Neuronal stem cell (in vitro differentiated cells): ENCODE measurements around the gene EIF3A.
A peak's percentile ranks its signal among the peaks of the same experiment; 100 is the strongest.

Source experiments
- DNase-seq: peaks from one replicate; pipeline ENCODE4 v3.0.0-alpha.2; 2013; ENCODE audit warnings: low spot score
- H2AFZ ChIP-seq: one replicate; pipeline ENCODE4 v1.6.1; 2013; ENCODE audit warnings: mild to moderate bottlenecking, low read length, inconsistent platforms
- H2AK5ac ChIP-seq: 2 replicates; pipeline ENCODE4 v1.6.1; 2013; ENCODE audit warnings: low read depth, mild to moderate bottlenecking, inconsistent platforms, low read length, moderate library complexity, mixed read lengths
- H2BK120ac ChIP-seq: 2 replicates; pipeline ENCODE4 v1.6.1; 2013; ENCODE audit warnings: low read depth, mild to moderate bottlenecking, inconsistent platforms, low read length, moderate library complexity, mixed read lengths
- H2BK12ac ChIP-seq: one replicate; pipeline ENCODE4 v1.6.1; 2013; ENCODE audit warnings: low read length, inconsistent platforms
- H2BK15ac ChIP-seq: 2 replicates; pipeline ENCODE4 v1.6.1; 2013; ENCODE audit warnings: mild to moderate bottlenecking, low read length, inconsistent platforms, mixed read lengths
- H2BK5ac ChIP-seq: one replicate; pipeline ENCODE4 v1.6.1; 2013; ENCODE audit warnings: inconsistent platforms, mild to moderate bottlenecking, low read length, moderate library complexity
- H3K14ac ChIP-seq: one replicate; pipeline ENCODE4 v1.6.1; 2013; ENCODE audit warnings: low read length, inconsistent platforms
- H3K18ac ChIP-seq: 2 replicates; pipeline ENCODE4 v1.6.1; 2013; ENCODE audit warnings: low read length, inconsistent platforms
- H3K23ac ChIP-seq: 2 replicates; pipeline ENCODE4 v1.6.1; 2013; ENCODE audit warnings: low read depth, mild to moderate bottlenecking, mixed read lengths, low read length, inconsistent platforms; ENCODE audit not compliant: poor library complexity
- H3K27ac ChIP-seq: replicated peaks from 3 replicates; pipeline ENCODE4 v1.5.1; 2013; ENCODE audit warnings: low read length, inconsistent platforms
- H3K27me3 ChIP-seq, 3 experiments: 2 replicates each; pipeline ENCODE4 v1.6.1; 2013; ENCODE audit warnings: low read length in 3 of 3, mild to moderate bottlenecking in 2 of 3, inconsistent platforms in 1 of 3, low read depth in 1 of 3, mixed read lengths in 1 of 3, moderate library complexity in 1 of 3; ENCODE audit not compliant: control insufficient read depth in 3 of 3, insufficient read depth in 3 of 3
- H3K36me3 ChIP-seq, 2 donors: replicated peaks in 1 of 2; 2 replicates each; pipeline ENCODE4 v1.6.1; 2013; ENCODE audit warnings: low read length in 2 of 2; ENCODE audit not compliant: control insufficient read depth in 2 of 2, insufficient read depth in 2 of 2
- H3K4ac ChIP-seq: 2 replicates; pipeline ENCODE4 v1.6.1; 2013; ENCODE audit warnings: inconsistent platforms, mild to moderate bottlenecking, low read length, moderate library complexity
- H3K4me1 ChIP-seq, 2 donors: 1 replicate in 1 of 2; 2 replicates in 1 of 2; pipeline ENCODE4 v1.6.1; 2013; ENCODE audit warnings: low read length in 2 of 2, low read depth in 1 of 2; ENCODE audit not compliant: control insufficient read depth in 2 of 2, insufficient read depth in 1 of 2
- H3K4me2 ChIP-seq: one replicate; pipeline ENCODE4 v1.6.1; 2013; ENCODE audit warnings: mild to moderate bottlenecking, low read length, inconsistent platforms; ENCODE audit not compliant: insufficient read depth, poor library complexity, severe bottlenecking
- H3K4me3 ChIP-seq, 2 donors: 2 replicates each; pipeline ENCODE4 v1.5.1; 2013; ENCODE audit warnings: low read length in 2 of 2, mild to moderate bottlenecking in 2 of 2, inconsistent platforms in 1 of 2, moderate library complexity in 1 of 2
- H3K79me1 ChIP-seq: one replicate; pipeline ENCODE4 v1.6.1; 2013; ENCODE audit warnings: low read depth, mild to moderate bottlenecking, inconsistent platforms, low read length, moderate library complexity
- H3K9ac ChIP-seq: one replicate; pipeline ENCODE4 v1.6.1; 2013; ENCODE audit warnings: mild to moderate bottlenecking, low read depth, low read length, inconsistent platforms; ENCODE audit not compliant: poor library complexity
- H3K9me3 ChIP-seq, 2 donors: replicated peaks in 1 of 2; 2 replicates each; pipeline versions ENCODE3 to v1.6.1; 2013; ENCODE audit warnings: low read length in 2 of 2, mild to moderate bottlenecking in 2 of 2, inconsistent platforms in 1 of 2, low read depth in 1 of 2, mixed read lengths in 1 of 2, moderate library complexity in 1 of 2; ENCODE audit not compliant: control insufficient read depth in 2 of 2, insufficient read depth in 1 of 2
- H4K8ac ChIP-seq: one replicate; pipeline ENCODE4 v1.6.1; 2013; ENCODE audit warnings: low read depth, mild to moderate bottlenecking, inconsistent platforms, low read length, moderate library complexity
- H4K91ac ChIP-seq: one replicate; pipeline ENCODE4 v1.6.1; 2013; ENCODE audit warnings: low read length, low read depth, mild to moderate bottlenecking, inconsistent platforms; ENCODE audit not compliant: poor library complexity
- WGBS, 2 donors: extraction: QIAGEN DNeasy Blood & Tissue Kit; methylation state at CpG; one replicate each; pipeline ENCODE4 v1.1.7; 2013; ENCODE audit warnings: missing lambda C conversion rate in 2 of 2, mixed read lengths in 1 of 2; ENCODE audit not compliant: insufficient read length in 2 of 2, insufficient replicate concordance in 1 of 2; ENCODE audit errors: extremely low coverage in 2 of 2; 5-methylcytosine and 5-hydroxymethylcytosine counted together

Gene EIF3A

DNA sequence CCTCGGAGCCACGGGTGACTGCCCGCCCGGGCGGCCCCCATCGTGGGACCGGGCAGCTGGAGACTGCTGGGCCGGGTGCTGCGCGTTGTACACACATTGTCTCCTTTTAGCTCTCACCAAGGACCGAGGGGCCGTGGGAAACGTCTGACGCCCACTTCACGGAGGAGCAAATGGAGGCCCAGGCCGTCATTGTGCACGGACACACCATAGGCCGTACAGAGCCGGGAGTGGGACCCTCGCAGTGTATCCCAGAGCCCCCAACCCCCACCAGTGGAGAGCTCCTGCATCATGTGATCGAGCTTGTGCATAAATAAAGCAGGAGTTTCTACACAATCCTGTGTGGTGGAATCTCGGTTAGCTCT lies 24.0 kb upstream of the EIF3A start:
- Histone ChIP-seq H2AK5ac (peak overlapping the region; percentile 60), H3K79me1 (peaks cover 3% of the 10 kb centered on the region), H2BK120ac (no peak overlapping the region), H3K36me3 (peaks cover 3 to 36% of the 10 kb centered on the region in 2 donors), H4K91ac (no peak overlapping the region), H3K4ac (no peak overlapping the region), H3K4me3 (peak overlapping the region; percentile 63 to 100), H3K18ac (peak overlapping the region; percentile 91), H2BK15ac (no peak overlapping the region), H3K4me1 (peaks cover 0 to 2% of the 10 kb centered on the region in 2 donors), H4K8ac (no peak overlapping the region), H2BK12ac (no peak overlapping the region), H2AFZ (peak overlapping the region; percentile 96), H3K23ac (peak overlapping the region; percentile 83), H3K14ac (peak overlapping the region; percentile 9), H3K9me3 (no peaks in the 10 kb centered on the region), H3K9ac (peak overlapping the region; percentile 85), H3K4me2 (peak overlapping the region; percentile 81), H3K27ac (no peak overlapping the region), H2BK5ac (no peak overlapping the region), H3K27me3 (peaks cover 0 to 8% (median 0%) of the 10 kb centered on the region in 3 experiments)
- no CpG with 5 or more reads among the region's 22 CpGs for WGBS, 2 donors
- DNase-seq: peak; percentile 24

DNA sequence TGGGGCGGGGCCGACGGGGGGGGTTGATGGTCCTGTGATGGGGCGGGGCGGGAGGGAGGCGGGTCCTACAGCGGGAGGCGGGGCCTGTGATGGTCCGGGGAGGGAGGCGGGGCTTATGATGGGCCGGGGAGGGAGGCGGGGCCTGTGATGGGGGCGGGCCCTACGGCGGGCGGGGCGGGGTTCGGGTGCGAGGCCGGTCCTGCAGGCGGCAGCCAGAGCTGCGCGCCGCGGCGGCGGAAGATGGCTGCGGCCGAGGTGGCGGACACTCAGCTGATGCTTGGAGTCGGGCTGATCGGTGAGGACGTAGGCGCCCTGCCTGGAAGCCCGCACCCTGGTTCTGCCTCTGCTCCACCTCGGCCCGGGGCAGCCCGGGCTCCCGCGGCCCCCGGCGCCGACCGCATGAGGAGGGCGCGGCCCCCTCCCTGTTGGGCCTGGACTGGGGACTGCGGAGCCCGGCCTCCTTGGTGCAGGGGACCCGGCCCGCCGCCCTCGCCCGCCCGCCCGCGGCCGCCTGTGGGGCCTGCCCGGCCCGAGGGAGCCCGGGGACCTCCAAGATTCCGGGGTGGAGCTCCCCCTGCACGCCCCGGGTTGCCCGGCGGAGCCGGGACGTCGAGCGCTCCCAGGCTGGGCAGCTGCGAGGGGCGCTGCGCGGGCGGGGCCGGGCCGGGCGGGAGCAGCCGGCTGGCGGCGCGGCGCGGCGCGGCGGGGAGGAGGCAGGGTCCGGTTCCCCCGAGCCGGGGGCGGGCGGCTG lies 23.5 kb upstream of the EIF3A start, which contains the start of gene DENND10:
TSS of gene DENND10 (plus strand) at position 211 of the 751 bp plus-strand sequence. CDS start at position 241, 30 bp downstream.
- H3K27me3 ChIP-seq: peaks cover 0 to 8% (median 0%) of the 10 kb centered on the region in 3 experiments
- H4K91ac ChIP-seq: no peak within 1 kb of the TSS
- peak within 1 kb of the TSS; percentile 81 for H3K4me2 ChIP-seq
- no peak within 1 kb of the TSS for H2BK12ac ChIP-seq
- H3K18ac ChIP-seq: peak within 1 kb of the TSS; percentile 94
- DNase-seq: peak; percentile 80
- peak within 1 kb of the TSS; percentile 29 for H2BK120ac ChIP-seq
- H2AK5ac ChIP-seq: peak within 1 kb of the TSS; percentile 60
- H3K9me3 ChIP-seq: no peaks in the 10 kb centered on the region
- peaks cover 0 to 2% of the 10 kb centered on the region in 2 donors for H3K4me1 ChIP-seq
- peaks cover 3 to 30% of the 10 kb centered on the region in 2 donors for H3K36me3 ChIP-seq
- peak within 1 kb of the TSS; percentile 85 for H3K9ac ChIP-seq
- H3K14ac ChIP-seq: peak within 1 kb of the TSS; percentile 56
- no peak within 1 kb of the TSS for H2BK5ac ChIP-seq
- no peak within 1 kb of the TSS for H3K4ac ChIP-seq
- H3K4me3 ChIP-seq: peak within 1 kb of the TSS; percentile 63 to 100
- peak within 1 kb of the TSS; percentile 46 for H3K27ac ChIP-seq
- H3K23ac ChIP-seq: peak within 1 kb of the TSS; percentile 98
- H2AFZ ChIP-seq: peak within 1 kb of the TSS; percentile 96
- H4K8ac ChIP-seq: no peak within 1 kb of the TSS
- WGBS, 2 donors: no CpG with 5 or more reads among the region's 91 CpGs
- H2BK15ac ChIP-seq: peak within 1 kb of the TSS; percentile 81
- peaks cover 3% of the 10 kb centered on the region for H3K79me1 ChIP-seq

DNA sequence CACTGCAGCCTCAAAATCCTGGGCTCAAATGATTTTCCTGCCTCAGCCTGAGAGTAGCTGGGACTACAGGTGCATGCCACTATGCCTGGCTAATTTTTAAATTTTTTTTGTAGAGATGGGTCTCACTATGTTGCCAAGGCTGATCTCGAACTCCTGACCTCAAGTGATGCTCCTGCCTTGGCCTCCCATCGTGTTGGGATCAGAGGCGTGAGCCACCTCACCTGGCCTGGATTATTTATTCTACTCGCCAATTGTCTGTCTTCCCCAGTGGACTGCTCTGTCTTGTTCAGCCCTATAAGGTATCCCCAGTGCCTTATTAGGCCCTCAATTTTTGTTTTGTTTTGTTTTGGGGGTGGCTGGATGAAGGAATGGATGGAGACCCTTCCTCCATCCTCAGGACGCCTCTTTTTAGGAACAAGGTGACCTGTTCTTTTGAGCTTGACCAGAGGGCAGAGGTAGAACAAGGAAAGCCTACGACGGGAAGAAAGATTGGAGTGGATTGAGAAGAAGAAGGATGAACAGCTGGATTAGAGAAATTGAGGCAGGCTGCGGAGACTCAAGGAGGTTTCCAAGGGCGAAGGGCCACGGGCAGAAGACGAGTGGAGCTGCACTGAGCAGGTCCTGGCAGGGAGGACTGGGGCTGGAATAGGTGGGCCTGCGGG lies 22.8 kb upstream of the EIF3A start:
- Histone ChIP-seq H2BK15ac (no peak overlapping the region), H2BK5ac (no peak overlapping the region), H3K4me2 (no peak overlapping the region), H2AK5ac (no peak overlapping the region), H3K9me3 (no peaks in the 10 kb centered on the region), H3K79me1 (peaks cover 3% of the 10 kb centered on the region), H3K27ac (no peak overlapping the region), H3K27me3 (peaks cover 0 to 8% (median 0%) of the 10 kb centered on the region in 3 experiments), H2BK120ac (no peak overlapping the region), H3K18ac (peak overlapping the region; percentile 50), H4K91ac (no peak overlapping the region), H3K4me1 (peaks cover 0 to 2% of the 10 kb centered on the region in 2 donors), H2AFZ (peak overlapping the region; percentile 90), H3K23ac (no peak overlapping the region), H2BK12ac (no peak overlapping the region), H3K36me3 (peaks cover 3 to 24% of the 10 kb centered on the region in 2 donors), H3K4ac (no peak overlapping the region), H3K14ac (no peak overlapping the region), H3K9ac (no peak overlapping the region), H3K4me3 (peak overlapping the region in 1 of 2 donors; percentile 29), H4K8ac (no peak overlapping the region)
- DNase-seq: peak; percentile 11
- WGBS, 2 donors: no CpG with 5 or more reads among the region's 12 CpGs
